ENCODE results near the gene UTP4. TPM values are rescaled to one million over a fixed set of nuclear protein-coding genes. Genes with fewer than 3 reads are reported as not detected.

The UTP4 gene
- total RNA-seq = 100 to 1,000 TPM; 159 to 160 TPM

GRCh38 chr16:69132424-69133252, at the start of gene UTP4, which contains the start of gene CHTF8:
Gene UTP4 (plus strand): TSS chr16:69132649. CDS start chr16:69133460, 811 bp downstream.
Gene CHTF8 (minus strand): TSS chr16:69132588. CDS start chr16:69121458, 11,130 bp downstream.
- ChIA-PET CTCF (interaction anchor here (0.6 to 1.6 kb wide), 6 partner anchors 9 to 155 kb away, joined by 3 to 5 read pairs (median 4); no protein-coding TSS in a partner anchor), POLR2A (interaction anchor here (0.5 to 1.3 kb wide), 9 partner anchors 14 to 1116 kb away, joined by 3 to 6 read pairs (median 4); no protein-coding TSS in a partner anchor)

- ChIA-PET POLR2A (no interaction called here), CTCF (interaction anchor here (0.7 kb wide), 2 partner anchors 38 to 141 kb away, joined by 3 to 5 read pairs; no protein-coding TSS in a partner anchor)
Observed at GRCh38 chr16:69083306-69083941, 49.0 kb upstream of the UTP4 start.

- POLR2A ChIA-PET = interaction anchor here (0.6 kb wide), 1 partner anchor 8 kb away, joined by 7 read pairs; no protein-coding TSS in a partner anchor
- CTCF ChIA-PET = interaction anchor here (0.7 kb wide), 1 partner anchor 38 kb away, joined by 3 read pairs; no protein-coding TSS in a partner anchor
Observed at GRCh38 chr16:69084289-69084688, 48.2 kb upstream of the UTP4 start.

GRCh38 chr16:69085032-69085695, 47.3 kb upstream of the UTP4 start:
- CTCF ChIA-PET = no interaction called here
- POLR2A ChIA-PET = no interaction called here

GRCh38 chr16:69087161-69087581, 45.3 kb upstream of the UTP4 start:
- ChIA-PET POLR2A (no interaction called here), CTCF (no interaction called here)

- ChIA-PET CTCF (no interaction called here), POLR2A (no interaction called here)
Observed at GRCh38 chr16:69088684-69089083, 43.8 kb upstream of the UTP4 start.

- ChIA-PET CTCF (no interaction called here), POLR2A (no interaction called here)
Observed at GRCh38 chr16:69089091-69089910, 43.1 kb upstream of the UTP4 start.

- CTCF ChIA-PET = no interaction called here
Observed at GRCh38 chr16:69093974-69094373, 38.5 kb upstream of the UTP4 start.

GRCh38 chr16:69094501-69094900, 37.9 kb upstream of the UTP4 start:
- ChIA-PET CTCF (no interaction called here), POLR2A (no interaction called here)

More at GRCh38 chr16:69093974-69094373, 38.5 kb upstream of the UTP4 start:
- POLR2A ChIA-PET = no interaction called here

GRCh38 chr16:69095193-69095592, 37.3 kb upstream of the UTP4 start:
- POLR2A ChIA-PET = no interaction called here
- CTCF ChIA-PET = no interaction called here

GRCh38 chr16:69100071-69100691, 32.3 kb upstream of the UTP4 start:
- POLR2A ChIA-PET = no interaction called here
- CTCF ChIA-PET = interaction anchor here (1.0 to 1.1 kb wide), 2 partner anchors 13 to 397 kb away, joined by 3 read pairs; no protein-coding TSS in a partner anchor

GRCh38 chr16:69105501-69106361, 26.7 kb upstream of the UTP4 start, which contains the start of gene HAS3:
Gene HAS3 (plus strand): TSS chr16:69105653. CDS start chr16:69109396, 3,743 bp downstream.
- ChIA-PET POLR2A (interaction anchor here (0.6 kb wide), 2 partner anchors 21 to 239 kb away, joined by 3 to 5 read pairs; no protein-coding TSS in a partner anchor), CTCF (interaction anchor here (0.9 to 1.2 kb wide), 2 partner anchors 18 to 259 kb away, joined by 3 read pairs; no protein-coding TSS in a partner anchor)

GRCh38 chr16:69106491-69107315, 25.7 kb upstream of the UTP4 start:
- CTCF ChIA-PET = interaction anchor here (1.2 kb wide), 1 partner anchor 260 kb away, joined by 3 read pairs; no protein-coding TSS in a partner anchor
- POLR2A ChIA-PET = interaction anchor here (0.6 kb wide), 1 partner anchor 222 kb away, joined by 4 read pairs; no protein-coding TSS in a partner anchor

- ChIA-PET CTCF (interaction anchor here (0.8 to 2.1 kb wide), 2 partner anchors 9 to 11 kb away, joined by 3 to 5 read pairs; no protein-coding TSS in a partner anchor), POLR2A (interaction anchor here (0.6 kb wide), 1 partner anchor 221 kb away, joined by 4 read pairs; no protein-coding TSS in a partner anchor)
Observed at GRCh38 chr16:69107316-69107962, 25.0 kb upstream of the UTP4 start.

GRCh38 chr16:69108064-69108904, 24.2 kb upstream of the UTP4 start:
- CTCF ChIA-PET = interaction anchor here (0.8 to 2.1 kb wide), 2 partner anchors 10 to 11 kb away, joined by 3 to 5 read pairs; no protein-coding TSS in a partner anchor
- POLR2A ChIA-PET = no interaction called here

Data from activated CD8-positive, alpha-beta memory T cell treated with anti-CD3 and anti-CD28 coated beads for 36 hours (primary cell).